GM13976 (cell line): ENCODE data around the gene FAM228B.
"Not testable (repeated sequence)": the region's sequence is repeated elsewhere in the genome, so short reads cannot be mapped to it uniquely, and the experiment has no call there.

Source experiments
- DNase-seq: peaks from one replicate; pipeline ENCODE4 v3.0.0; 2012; ENCODE audit warnings: low spot score
- in situ Hi-C: fragments of 300-500 bp; cut with MboI; formaldehyde crosslinking; loops from one replicate; pipeline ENCODE4 v1.12.0; 2022; ENCODE audit warnings: low sequenced_read_pairs, mixed read lengths, inconsistent platforms; ENCODE audit not compliant: unreplicated experiment
- TF ChIP-seq, protein P1 (sequence below): IDR thresholded peaks from 2 replicates; pipeline ENCODE4 v1.5.1; 2012; ENCODE audit warnings: borderline replicate concordance, mild to moderate bottlenecking; ENCODE audit not compliant: insufficient read depth; ENCODE audit errors: extremely low read depth, missing control alignments, control extremely low read depth

The FAM228B gene

DNA sequence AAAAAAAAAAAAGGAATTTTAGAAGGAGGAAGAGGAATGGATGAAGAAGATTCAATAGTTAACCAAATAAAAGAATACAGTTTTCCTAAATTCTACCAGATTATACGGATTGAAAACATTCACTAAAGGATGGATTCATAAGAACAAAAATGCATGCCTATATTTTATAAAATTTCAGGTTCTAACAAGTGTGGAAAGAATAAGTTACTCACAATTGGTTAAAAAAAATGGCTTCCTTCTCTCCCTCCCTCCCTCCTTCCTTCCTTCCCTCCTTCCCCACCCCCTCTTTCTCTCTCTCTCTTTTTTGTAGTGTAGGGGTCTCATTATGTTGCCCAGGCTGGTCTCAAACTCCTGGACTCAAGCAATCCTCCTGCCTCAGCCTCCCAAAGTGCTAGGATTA lies 37.0 kb upstream of the FAM228B start:
- TF ChIP-seq, protein P1, sequence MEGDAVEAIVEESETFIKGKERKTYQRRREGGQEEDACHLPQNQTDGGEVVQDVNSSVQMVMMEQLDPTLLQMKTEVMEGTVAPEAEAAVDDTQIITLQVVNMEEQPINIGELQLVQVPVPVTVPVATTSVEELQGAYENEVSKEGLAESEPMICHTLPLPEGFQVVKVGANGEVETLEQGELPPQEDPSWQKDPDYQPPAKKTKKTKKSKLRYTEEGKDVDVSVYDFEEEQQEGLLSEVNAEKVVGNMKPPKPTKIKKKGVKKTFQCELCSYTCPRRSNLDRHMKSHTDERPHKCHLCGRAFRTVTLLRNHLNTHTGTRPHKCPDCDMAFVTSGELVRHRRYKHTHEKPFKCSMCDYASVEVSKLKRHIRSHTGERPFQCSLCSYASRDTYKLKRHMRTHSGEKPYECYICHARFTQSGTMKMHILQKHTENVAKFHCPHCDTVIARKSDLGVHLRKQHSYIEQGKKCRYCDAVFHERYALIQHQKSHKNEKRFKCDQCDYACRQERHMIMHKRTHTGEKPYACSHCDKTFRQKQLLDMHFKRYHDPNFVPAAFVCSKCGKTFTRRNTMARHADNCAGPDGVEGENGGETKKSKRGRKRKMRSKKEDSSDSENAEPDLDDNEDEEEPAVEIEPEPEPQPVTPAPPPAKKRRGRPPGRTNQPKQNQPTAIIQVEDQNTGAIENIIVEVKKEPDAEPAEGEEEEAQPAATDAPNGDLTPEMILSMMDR: no peak
- no peak for DNase-seq
- in situ Hi-C loops: no loop called here

DNA sequence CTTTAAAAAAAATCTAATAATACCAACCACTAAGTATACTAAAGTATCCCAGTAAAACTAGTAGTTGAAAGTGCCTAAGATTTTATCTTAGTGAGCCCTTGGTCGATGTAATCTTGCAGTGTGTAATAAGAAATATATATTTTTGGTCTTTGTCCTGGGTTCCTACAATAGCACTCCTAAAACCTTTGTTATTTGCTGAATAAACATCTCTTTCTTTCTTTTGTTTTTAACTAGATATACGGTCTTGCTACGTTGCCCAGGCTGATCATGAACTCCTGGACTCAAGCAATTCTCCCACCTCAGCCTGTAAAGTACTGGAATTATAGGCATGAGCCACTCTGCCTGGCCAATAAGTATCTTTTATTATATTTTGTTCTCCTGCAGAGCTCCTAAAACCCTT lies 36.2 kb upstream of the FAM228B start:
- TF ChIP-seq, protein P1: no peak
- no peak for DNase-seq
- in situ Hi-C loops: no loop called here

DNA sequence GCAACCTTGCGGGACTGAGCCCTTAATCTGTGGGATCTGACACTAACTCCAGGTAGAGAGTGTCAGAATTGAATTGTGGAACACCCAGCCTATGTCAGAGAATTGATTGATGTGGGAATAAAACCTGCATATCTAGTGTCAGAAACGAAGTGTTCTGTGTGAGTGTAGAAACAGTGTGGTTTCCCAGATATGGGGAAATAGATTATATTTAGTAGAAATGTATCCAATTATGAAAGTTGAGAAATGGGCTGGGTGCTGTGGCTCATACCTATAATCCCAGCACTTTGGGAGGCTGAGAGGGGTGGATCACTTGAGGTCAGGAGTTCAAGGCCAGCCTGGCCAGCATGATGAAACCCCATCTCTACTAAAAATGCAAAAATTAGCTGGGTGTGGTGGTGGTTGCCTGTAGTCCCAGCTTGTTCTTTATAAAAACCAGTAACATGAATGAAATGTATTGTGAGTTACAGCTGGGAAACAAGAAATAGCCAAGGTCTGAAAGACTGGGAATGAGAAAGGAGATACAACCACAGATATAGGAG lies 34.4 kb upstream of the FAM228B start:
- DNase-seq: no peak
- in situ Hi-C loops: no loop called here
- TF ChIP-seq, protein P1: peak; percentile 2

- in situ Hi-C loops, DNase-seq: not testable (repeated sequence)
These were observed 30.0 kb upstream of the FAM228B start for GRCh38 chr2:24093270-24093669.

GRCh38 chr2:24095171-24095677 lies 28.0 kb upstream of the FAM228B start:
- DNase-seq, in situ Hi-C loops: not testable (repeated sequence)

GRCh38 chr2:24100732-24101131 lies 22.5 kb upstream of the FAM228B start:
- in situ Hi-C loops: loop anchor here (25.0 kb wide), 1 partner anchor 287 kb away; no protein-coding TSS in a partner anchor
- not testable (repeated sequence) for DNase-seq

DNA sequence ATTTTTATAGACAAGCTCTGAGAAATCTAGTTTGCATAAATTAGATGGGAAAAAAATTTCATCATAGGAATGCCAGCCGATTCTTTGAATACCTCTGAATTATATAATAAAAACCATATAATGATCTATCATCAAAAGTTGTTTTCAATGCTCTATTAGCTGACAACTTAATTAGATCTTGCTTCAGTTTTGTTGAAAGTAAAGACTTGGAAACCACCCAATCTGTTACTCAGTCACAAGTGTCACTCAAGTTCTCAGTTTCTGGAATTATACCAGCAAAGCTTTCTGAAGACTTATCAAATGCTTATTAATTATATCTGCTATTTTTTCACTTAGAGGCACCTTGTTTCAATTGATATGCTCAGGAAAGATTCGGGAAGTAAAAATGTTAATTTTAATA lies 21.3 kb upstream of the FAM228B start:
- no peak for DNase-seq
- in situ Hi-C loops: loop anchor here (25.0 kb wide), 1 partner anchor 285 kb away; no protein-coding TSS in a partner anchor
- TF ChIP-seq, protein P1: no peak

- TF ChIP-seq, protein P1: no peak
- in situ Hi-C loops: loop anchor here (25.0 kb wide), 1 partner anchor 285 kb away; no protein-coding TSS in a partner anchor
- DNase-seq: no peak
These were observed 20.6 kb upstream of the FAM228B start for GRCh38 chr2:24102677-24103076.
